Activated CD4-positive, alpha-beta T cell treated with anti-CD3 and anti-CD28 coated beads, Interleukin-2, amount 50 U/mL, for 48 hours (primary cell): Measurements from ENCODE around the gene GRIP1.

Experiments used
- DNase-seq, 2 experiments: peaks; one replicate each; pipeline ENCODE4 v3.0.0-alpha.2; 2020

Gene GRIP1

DNA sequence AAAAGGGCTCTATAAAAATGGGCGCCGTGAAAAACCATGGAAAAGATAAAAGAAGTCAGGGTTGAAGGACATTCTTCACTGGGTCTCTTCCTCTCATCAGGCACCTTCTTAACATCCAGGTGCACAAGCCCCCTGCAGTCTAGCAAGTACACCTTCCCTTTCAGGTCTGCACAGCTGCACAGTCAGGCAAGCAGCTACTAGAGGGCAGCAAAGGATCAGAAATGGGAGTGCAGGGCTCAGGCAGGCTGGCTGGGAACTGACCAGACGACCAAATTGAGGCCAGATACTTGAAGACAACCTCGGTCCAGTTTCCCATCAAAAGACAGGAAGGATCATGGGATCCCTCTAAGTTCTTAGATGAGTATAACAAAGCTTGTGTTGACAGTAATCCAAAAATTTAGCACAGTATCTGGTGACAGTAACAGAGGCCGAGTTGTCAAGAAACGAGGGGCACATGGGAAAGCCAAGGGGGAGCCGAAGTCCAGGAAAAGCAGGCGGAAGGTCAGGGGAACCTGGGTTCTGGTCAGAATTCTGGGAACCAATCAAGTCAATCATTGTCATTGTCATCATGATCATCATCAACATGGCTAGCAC lies 10.1 kb upstream of the GRIP1 start:
- DNase-seq, result peak; percentile 9 to 30

GRCh38 chr12:66684222-66684621 lies 5.3 kb upstream of the GRIP1 start:
- DNase-seq, result no peak

GRCh38 chr12:66683822-66684221 lies 4.9 kb upstream of the GRIP1 start:
- DNase-seq, result no peak

DNA sequence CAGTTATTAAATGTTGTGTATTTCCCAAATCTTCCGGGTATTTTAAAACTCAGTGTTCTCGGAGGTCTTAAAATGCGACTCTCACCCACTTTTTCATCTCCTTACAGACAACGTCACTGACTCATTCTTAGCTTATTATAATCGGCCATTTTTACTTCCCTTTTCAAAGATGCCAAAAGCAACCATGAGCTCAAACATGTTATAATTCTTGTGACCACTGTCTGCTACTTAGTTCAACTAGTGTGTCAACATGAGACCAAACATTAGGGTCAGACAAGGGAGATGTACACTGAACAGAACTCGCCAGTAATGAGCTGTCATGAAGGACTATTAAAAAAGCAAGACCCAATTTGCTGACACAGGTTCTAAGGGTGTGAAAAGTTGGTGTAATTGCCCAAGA lies 4.2 kb upstream of the GRIP1 start:
- DNase-seq, result no peak

DNA sequence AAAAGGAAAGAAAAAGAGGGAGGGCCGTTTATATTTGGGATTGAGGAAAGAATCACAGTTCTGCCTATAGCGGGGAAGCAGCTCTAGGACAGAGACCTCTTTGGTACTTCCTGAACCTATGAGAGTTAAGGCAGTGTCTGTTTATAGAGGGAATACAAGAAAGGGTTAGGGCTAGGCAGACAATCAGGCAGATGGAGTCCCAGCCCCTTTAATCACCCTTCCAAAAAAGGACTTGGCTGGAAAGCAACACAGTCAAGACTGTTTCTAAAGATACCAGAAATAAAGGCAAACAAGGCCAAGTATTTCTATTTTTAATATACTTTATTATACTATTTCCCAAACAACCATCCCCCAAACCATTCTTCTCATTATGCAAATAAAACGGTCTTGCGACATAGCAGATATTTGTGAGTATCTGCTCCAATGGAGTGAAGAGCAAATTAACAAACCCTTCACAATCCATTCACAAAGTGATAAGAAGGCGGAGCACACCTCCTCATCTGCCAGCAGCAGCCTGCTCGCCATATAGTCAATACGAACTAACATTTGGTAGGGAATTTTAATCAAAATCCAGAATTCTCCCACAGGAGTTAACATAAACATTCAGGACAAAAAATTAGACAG lies 697 bp upstream of the GRIP1 start:
- no peak for DNase-seq

GRCh38 chr12:66676241-66676640 lies 2.6 kb downstream of the GRIP1 start:
- DNase-seq, result no peak

DNA sequence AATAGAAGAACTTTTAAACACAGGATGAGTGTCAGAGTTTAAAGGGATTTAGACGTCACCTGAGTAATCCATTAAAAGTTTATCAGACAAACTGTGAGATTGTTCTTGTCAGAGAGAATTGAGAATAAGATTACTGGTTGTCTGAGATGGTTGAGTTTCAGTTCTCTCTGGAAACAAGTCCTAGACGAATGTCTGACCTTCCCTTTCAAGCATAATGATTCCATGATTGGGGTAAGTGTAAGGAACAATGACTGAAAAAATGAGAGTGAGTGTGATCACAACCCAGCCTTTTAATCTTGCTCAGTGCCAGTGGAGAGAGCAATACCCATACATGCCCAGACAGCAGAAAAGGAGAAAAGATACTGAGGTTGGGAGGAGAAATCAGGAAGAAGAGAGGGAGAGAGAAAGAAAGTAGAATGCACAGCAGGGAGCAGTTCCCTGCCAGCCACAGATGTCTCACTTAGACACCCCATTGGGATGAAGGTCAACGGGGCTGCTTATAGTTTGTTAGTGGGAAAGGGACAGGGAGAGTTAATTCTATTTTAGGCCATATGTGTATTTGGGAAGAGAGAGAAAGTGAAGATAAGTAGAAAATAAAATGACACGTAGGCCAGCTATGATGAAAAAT lies 4.3 kb downstream of the GRIP1 start:
- no peak for DNase-seq

DNA sequence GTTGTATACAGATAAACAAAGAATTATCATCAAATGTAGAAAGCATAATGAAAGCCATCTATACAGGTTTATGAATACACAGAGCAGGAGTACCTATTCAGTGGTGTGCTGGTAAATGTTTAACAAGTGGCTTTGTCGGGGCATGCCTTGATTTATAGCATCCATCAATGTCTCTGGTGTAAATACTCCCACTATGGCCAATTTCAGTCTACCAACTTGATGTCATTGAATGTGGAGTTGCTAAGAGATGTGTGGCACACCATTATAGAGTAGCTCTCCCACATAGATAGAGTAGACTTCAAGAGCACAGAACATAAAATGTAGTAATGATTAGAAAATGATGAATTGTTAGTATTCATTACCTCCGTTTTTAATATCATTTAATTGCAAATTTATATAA lies 9.3 kb downstream of the GRIP1 start:
- DNase-seq, result no peak

DNA sequence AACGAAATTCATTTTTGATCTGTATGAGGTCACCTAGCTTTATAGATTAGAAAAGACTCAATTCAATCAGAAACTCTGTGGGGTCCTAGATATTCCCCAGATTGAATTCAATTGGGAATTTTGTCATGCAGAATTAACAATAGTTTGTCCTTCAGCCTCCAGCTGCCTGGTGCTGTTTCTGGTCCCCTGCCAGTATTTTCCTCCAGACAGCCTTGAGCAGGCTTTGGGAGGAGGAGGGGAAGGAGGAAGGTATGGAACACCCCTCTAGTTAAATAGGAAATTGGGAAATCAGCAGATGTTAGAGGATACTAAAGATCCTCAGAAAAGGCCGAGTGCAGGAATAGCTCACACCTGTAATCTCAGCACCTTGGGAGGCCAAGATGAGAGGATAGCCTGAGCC lies 10.6 kb downstream of the GRIP1 start:
- no peak for DNase-seq

DNA sequence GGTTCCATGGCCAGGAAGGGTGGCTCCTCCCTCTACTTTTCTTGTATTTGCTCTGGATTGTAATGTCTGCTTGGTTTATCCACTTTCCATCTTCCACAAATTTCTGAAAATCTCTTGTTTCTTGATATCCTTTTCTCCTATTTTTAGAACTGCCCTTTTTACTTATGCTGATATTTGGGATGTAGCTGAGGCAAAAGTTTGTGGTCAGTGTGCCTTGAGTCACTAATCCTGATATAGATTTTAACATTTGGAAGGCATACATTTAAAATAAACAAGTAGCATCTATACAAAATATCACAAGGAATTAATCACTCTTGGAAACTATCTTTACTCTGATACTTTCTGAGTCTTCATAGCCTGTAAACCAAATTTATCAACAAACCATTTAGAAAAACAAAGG lies 11.0 kb downstream of the GRIP1 start:
- DNase-seq, result no peak

- DNase-seq, result no peak
Measured at GRCh38 chr12:66666481-66666880, 12.4 kb downstream of the GRIP1 start.

DNA sequence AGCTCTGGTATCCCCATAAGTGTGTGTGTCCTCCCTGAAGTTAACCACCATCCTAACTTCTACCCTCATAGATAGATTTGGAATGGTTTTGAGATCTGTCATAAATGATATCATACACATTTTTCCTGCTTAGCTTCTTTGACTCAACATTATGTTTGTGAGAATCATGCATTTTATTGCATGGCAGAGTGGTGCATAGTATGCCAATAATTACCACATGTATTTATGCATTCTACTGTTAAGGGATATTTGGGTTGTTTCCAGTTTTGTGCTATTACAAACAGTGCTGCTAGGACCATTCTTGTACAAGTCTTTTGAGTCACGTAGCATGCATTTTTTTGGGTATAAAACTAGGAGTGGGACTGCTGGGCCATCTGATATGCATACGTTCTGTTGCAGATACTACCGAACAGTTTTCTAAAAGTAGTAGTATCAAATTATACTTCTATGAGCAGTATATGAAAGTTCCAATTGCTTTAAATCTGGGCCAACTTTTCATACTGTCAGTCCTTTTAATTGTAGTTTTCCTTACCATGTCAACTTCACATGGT lies 13.4 kb downstream of the GRIP1 start:
- DNase-seq, result no peak

- DNase-seq, result no peak
Measured at GRCh38 chr12:66664076-66664475, 14.8 kb downstream of the GRIP1 start.

DNA sequence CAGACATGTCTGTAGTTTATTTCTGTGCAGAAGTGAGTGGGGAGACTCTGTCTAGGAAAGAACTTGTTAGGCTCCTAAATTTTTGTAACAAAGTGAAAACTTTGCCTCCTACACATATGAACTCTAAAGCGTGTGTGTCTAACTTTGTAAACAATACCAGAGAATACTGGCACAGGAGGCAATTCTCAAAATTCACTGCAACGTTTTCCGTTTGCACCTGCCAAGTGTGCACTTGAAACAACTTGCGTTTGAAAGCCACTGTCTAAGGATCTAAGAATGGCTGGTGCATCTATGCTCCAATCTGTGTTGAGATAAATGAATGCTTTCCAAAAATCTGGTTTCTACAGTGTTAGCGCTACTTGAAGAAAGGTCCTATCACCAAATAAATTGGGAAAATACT lies 15.3 kb downstream of the GRIP1 start:
- DNase-seq, result no peak

DNA sequence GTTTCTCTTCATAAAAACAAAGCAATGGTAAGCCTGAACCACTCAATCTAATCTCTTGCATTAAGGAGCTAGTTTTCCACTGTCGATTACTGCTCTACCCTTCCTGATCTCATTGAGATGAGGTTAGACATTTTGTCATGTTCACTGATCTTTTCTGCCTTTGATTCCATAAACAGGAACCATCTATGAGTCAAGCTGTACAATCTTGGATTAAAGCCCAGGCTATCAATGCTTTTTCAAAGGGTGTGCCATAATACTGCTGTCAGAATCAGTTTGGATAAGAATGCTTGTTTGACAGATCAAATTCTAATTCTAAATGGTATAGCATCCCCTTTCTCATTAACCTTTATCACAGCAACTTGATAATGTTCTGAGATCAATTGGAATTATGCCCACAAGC lies 16.1 kb downstream of the GRIP1 start:
- no peak for DNase-seq

DNA sequence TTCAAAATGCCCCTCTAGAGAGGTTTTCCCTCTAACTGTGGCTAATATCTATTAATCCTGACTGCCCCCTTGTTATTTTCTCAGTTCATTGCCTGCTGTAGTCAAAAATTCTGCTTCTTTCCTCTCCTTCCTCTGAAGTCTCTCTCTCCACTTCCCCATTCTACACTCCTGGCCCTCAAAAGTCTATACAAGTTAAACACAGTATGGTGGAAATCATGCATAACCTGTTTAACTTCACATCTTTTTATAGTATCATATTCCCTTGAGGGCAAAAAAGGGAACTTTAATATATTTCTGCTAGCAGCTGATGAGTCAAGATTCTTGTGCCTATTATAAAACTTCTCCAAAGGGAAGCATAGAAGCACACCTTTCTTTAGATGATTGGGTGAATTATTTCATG lies 16.7 kb downstream of the GRIP1 start:
- no peak for DNase-seq

GRCh38 chr12:66661357-66661756 lies 17.5 kb downstream of the GRIP1 start:
- no peak for DNase-seq

DNA sequence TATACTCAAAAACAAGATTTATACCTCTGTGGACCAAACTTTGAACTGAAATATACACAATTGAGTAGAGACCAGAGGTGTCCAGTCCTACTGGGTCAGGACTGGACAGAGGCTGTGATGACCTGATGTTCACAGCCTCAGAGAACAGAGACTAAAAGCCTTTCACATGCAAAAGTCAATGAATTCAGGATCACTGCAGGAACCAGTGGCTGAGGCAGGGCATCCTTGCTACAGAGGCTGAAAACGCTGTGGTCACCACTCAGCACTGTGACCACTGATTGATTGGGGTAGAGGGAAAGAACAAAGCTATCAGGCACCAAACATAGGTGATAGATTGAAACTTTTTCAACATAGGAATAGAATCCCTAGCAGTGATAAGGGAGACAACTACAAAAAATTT lies 25.1 kb downstream of the GRIP1 start:
- DNase-seq, result no peak

GRCh38 chr12:66648033-66648735 lies 30.7 kb downstream of the GRIP1 start:
- no peak for DNase-seq

DNA sequence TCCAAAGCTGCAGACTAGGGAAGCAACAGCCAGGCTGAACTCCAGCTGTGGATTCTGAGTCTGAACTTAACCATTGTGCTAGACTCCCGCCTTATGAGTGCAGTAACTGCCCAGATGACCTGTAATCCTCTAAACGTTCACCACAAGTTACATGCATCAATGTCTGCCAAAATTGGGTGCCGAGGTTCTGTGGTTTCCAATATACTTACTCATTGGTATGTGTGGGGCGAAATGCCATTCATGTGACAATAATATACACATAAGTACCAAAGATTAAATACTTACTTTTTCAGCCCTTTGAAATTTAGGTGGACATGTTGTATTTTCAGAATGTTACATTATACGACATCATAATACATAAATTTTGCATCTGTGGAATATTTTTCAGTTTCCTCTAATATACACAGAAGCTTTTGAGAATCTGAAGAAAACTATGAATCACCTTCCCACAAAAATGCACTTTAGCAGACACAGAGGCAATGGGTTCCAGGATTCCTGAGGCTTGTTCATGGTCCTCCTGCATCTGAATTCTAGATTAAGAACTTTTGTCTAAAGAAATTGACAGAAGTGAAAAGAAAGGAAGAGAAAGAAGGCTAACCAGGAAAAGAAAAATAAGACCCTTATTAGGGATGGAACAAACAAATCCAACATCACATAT lies 31.7 kb downstream of the GRIP1 start:
- no peak for DNase-seq

GRCh38 chr12:66644151-66644550 lies 34.7 kb downstream of the GRIP1 start:
- no peak for DNase-seq

- DNase-seq, result no peak
Measured at GRCh38 chr12:66640691-66641460, 38.0 kb downstream of the GRIP1 start.
